ENCODE measurements around the gene TRIOBP.
"Not testable (repeated sequence)": the region's sequence is repeated elsewhere in the genome, so short reads cannot be mapped to it uniquely, and the experiment has no call there.

Gene TRIOBP

DNA sequence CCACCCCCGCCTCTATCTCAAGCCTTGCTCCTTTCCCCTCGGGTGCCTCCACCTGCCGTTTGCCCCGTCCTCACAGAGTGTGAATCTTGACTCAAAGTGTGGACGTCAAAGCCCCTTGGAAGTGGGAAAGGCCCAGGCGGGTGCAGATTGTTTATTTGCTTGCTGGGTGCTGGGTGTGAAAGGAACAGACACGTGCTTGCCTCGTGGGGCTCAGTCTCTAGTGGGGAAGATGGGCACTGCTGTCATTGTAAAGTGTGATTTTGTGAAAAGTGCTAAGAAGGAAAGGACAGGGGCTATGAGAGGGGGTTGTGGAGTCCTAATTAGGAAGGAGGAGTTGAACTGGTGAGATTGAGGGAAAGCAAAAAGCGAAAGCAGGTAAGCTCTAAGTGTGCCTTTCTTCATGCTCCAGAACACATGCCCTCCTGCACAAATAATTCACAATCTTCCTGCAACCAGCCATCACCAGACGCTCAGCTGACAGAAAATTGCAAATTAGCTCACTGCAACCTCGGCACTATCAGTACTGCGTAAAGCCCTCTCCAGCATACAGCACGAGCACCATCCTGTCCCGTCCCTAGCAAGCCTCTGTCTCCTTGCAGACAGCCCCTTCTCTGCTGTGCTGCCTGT lies 101.1 kb downstream of the TRIOBP start:
- ChIA-PET POLR2A (no interaction called here), CTCF (interaction anchor here (0.7 kb wide), 1 partner anchor 34 kb away, joined by 3 read pairs; no protein-coding TSS in a partner anchor)
- Histone ChIP-seq H3K4me3 (ENCODE audit: low read depth, low read length) (no peak overlapping the region), H3K4me1 (ENCODE audit: control insufficient read depth, insufficient read depth, low read length) (no peaks in the 10 kb centered on the region), H3K27ac (ENCODE audit: extremely low read depth, low read depth, low read length) (no peak overlapping the region), H3K9me3 (ENCODE audit: control insufficient read depth, insufficient read depth, low read depth, low read length) (no peaks in the 10 kb centered on the region), H3K36me3 (ENCODE audit: control insufficient read depth in 2 of 2, insufficient read depth in 1 of 2, low read length in 2 of 2) (no peaks in the 10 kb centered on the region)
- TF ChIP-seq ZNF350 (tag by site-specific recombination; IDR thresholded peaks at IDR 0.05): no peak
- 0 out of 2 replicates have a peak, but pooled peaks have one; percentile 31 for TF ChIP-seq ZNF600 (tag by site-specific recombination; IDR thresholded peaks at IDR 0.05)
- TF ChIP-seq ZNF701 (tag by site-specific recombination; IDR thresholded peaks at IDR 0.05): no peak
- peak; percentile 86 for TF ChIP-seq PRDM1 (tag by site-specific recombination; IDR thresholded peaks at IDR 0.05)
- no peak for TF ChIP-seq SCRT2 (tag by site-specific recombination; IDR thresholded peaks at IDR 0.05)

- not testable (repeated sequence) for H3K36me3 ChIP-seq (ENCODE audit: control insufficient read depth in 2 of 2, insufficient read depth in 1 of 2, low read length in 2 of 2); H3K4me1 ChIP-seq (ENCODE audit: control insufficient read depth, insufficient read depth, low read length); H3K4me3 ChIP-seq (ENCODE audit: low read depth, low read length); H3K9me3 ChIP-seq (ENCODE audit: control insufficient read depth, insufficient read depth, low read depth, low read length); H3K27ac ChIP-seq (ENCODE audit: extremely low read depth, low read depth, low read length)
- ChIA-PET POLR2A (interaction anchor here (0.7 kb wide), 1 partner anchor 36 kb away, joined by 4 read pairs; no protein-coding TSS in a partner anchor), CTCF (interaction anchor here (0.6 kb wide), 1 partner anchor 167 kb away, joined by 7 read pairs; no protein-coding TSS in a partner anchor)
These were observed 103.1 kb downstream of the TRIOBP start for GRCh38 chr22:37799979-37800378.

GRCh38 chr22:37801946-37802309 lies 105.1 kb downstream of the TRIOBP start:
- peaks cover 6% of the 10 kb centered on the region; the same call in 1 of the 2 replicates for H3K4me1 ChIP-seq (ENCODE audit: control insufficient read depth, insufficient read depth, low read length)
- peak overlapping the region; percentile 48; the same call in 1 of the 2 replicates for H3K27ac ChIP-seq (ENCODE audit: extremely low read depth, low read depth, low read length)
- TF ChIP-seq SCRT1 (tag by site-specific recombination; IDR thresholded peaks at IDR 0.05; ENCODE audit: borderline replicate concordance): peak; percentile 59; the same call in 1 of the 2 replicates
- TF ChIP-seq PRDM1 (tag by site-specific recombination; IDR thresholded peaks at IDR 0.05): peak; percentile 51; the same call in 1 of the 2 replicates
- TF ChIP-seq, protein P1, sequence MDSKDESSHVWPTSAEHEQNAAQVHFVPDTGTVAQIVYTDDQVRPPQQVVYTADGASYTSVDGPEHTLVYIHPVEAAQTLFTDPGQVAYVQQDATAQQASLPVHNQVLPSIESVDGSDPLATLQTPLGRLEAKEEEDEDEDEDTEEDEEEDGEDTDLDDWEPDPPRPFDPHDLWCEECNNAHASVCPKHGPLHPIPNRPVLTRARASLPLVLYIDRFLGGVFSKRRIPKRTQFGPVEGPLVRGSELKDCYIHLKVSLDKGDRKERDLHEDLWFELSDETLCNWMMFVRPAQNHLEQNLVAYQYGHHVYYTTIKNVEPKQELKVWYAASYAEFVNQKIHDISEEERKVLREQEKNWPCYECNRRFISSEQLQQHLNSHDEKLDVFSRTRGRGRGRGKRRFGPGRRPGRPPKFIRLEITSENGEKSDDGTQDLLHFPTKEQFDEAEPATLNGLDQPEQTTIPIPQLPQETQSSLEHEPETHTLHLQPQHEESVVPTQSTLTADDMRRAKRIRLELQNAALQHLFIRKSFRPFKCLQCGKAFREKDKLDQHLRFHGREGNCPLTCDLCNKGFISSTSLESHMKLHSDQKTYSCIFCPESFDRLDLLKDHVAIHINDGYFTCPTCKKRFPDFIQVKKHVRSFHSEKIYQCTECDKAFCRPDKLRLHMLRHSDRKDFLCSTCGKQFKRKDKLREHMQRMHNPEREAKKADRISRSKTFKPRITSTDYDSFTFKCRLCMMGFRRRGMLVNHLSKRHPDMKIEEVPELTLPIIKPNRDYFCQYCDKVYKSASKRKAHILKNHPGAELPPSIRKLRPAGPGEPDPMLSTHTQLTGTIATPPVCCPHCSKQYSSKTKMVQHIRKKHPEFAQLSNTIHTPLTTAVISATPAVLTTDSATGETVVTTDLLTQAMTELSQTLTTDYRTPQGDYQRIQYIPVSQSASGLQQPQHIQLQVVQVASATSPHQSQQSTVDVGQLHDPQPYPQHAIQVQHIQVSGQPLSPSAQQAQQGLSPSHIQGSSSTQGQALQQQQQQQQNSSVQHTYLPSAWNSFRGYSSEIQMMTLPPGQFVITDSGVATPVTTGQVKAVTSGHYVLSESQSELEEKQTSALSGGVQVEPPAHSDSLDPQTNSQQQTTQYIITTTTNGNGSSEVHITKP (tag by site-specific recombination; IDR thresholded peaks at IDR 0.05): peak; percentile 33
- TF ChIP-seq SCRT2 (tag by site-specific recombination; IDR thresholded peaks at IDR 0.05): peak; percentile 88; the same call in 1 of the 2 replicates
- no peak for TF ChIP-seq ZNF404 (tag by site-specific recombination; IDR thresholded peaks at IDR 0.05)
- TF ChIP-seq ZBTB48 (tag by site-specific recombination; IDR thresholded peaks at IDR 0.05): peak; percentile 85; the same call in 1 of the 2 replicates
- TF ChIP-seq ZNF791 (tag by site-specific recombination; IDR thresholded peaks at IDR 0.05): no peak
- no peak for TF ChIP-seq ZNF416 (tag by site-specific recombination; IDR thresholded peaks at IDR 0.05)
- peak; percentile 21; the same call in 1 of the 2 replicates for TF ChIP-seq KLF1 (tag by site-specific recombination; IDR thresholded peaks at IDR 0.05)
- TF ChIP-seq ZNF777 (tag by site-specific recombination; IDR thresholded peaks at IDR 0.05; ENCODE audit: borderline replicate concordance): peak; percentile 32; the same call in 1 of the 2 replicates
- TF ChIP-seq ZNF132 (tag by site-specific recombination; IDR thresholded peaks at IDR 0.05; ENCODE audit: borderline replicate concordance): no peak
- peak overlapping the region; percentile 68 for H3K4me3 ChIP-seq (ENCODE audit: low read depth, low read length)
- no peaks in the 10 kb centered on the region for H3K36me3 ChIP-seq (ENCODE audit: control insufficient read depth in 2 of 2, insufficient read depth in 1 of 2, low read length in 2 of 2)
- CTCF ChIA-PET: interaction anchor here (1.4 kb wide), 1 partner anchor 16 kb away, joined by 4 read pairs; no protein-coding TSS in a partner anchor
- no peaks in the 10 kb centered on the region for H3K9me3 ChIP-seq (ENCODE audit: control insufficient read depth, insufficient read depth, low read depth, low read length)
- POLR2A ChIA-PET: interaction anchor here (0.6 kb wide), 1 partner anchor 13 kb away, joined by 7 read pairs; no protein-coding TSS in a partner anchor

Measured in HEK293 (cell line).